ENCODE measurements around the gene CIRBP.
"Not testable (repeated sequence)": the region's sequence is repeated elsewhere in the genome, so short reads cannot be mapped to it uniquely, and the experiment has no call there.

Gene CIRBP

DNA sequence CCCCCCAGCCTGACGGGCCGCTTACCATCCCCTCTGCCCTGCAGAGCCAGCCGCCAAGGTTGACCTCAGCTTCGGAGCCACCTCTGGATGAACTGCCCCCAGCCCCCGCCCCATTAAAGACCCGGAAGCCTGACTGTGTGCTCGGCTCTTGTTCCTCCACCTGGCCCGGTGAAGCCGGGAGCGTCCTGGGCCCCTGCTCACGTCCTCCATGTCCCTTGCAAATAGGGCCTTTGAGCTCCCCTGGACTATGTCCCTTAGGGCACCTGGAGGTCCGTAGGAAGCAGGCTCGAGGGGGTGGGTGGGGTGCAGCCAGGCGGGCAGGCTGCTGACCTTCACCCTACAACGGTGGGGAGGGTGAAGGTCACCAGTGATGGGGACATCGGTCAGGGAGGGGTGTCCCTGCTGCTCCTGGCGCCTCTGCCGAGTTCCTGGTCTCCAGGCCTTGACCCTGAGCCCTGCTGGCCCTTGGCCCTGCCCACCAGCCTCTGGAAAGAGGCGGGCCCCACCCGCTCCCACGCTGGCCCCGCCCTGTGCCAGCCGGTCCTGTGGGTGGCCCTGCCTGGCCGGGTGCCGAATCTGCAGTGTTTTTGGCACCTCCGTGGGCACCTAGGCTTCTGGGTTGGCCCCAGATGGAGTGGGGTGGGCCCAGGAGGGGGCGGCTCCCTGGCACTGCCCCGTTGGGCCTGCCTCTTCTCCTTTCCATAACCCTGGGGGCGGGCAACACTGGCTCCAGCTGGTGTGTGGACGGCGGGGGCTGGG, 24.3 kb upstream of the CIRBP start:
- DNase-seq: no peak

DNA sequence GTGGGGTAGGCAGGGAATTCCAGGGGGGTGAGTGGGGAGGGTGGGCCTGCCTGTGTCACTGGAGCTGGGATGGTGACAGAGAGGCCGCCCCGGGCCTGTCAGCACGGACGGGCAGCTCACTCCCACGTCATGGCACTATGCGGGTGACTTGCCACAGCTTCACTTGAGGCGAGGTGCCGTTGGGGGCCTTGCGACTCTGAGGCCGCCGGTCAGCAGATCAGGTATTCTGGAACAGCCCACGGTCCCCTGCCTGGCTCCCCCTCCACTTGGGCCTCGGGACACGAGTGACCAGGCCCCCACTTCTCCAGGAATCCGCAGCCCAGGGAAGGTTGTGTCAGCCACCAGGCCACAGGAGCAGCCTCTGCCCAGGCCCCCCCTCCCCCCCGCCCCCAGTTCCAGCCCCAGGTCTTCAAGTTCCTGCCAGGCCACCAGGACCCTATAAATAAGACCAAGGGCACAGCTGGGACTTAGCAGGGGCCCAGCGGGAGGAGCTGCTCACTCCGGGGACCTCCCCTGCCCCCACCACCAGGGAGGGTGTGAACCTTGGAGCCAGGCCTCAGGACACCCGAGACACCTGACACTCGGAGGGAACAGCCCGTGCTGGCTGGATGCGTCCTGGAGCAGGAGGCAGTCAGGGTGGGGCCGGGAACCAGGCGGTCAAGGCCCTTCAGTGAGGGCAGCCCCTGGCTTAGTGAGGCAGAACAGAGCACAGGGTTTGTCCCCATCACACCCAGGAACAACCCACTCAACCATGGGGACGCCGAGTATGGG, 23.5 kb upstream of the CIRBP start:
- no peak for DNase-seq

DNA sequence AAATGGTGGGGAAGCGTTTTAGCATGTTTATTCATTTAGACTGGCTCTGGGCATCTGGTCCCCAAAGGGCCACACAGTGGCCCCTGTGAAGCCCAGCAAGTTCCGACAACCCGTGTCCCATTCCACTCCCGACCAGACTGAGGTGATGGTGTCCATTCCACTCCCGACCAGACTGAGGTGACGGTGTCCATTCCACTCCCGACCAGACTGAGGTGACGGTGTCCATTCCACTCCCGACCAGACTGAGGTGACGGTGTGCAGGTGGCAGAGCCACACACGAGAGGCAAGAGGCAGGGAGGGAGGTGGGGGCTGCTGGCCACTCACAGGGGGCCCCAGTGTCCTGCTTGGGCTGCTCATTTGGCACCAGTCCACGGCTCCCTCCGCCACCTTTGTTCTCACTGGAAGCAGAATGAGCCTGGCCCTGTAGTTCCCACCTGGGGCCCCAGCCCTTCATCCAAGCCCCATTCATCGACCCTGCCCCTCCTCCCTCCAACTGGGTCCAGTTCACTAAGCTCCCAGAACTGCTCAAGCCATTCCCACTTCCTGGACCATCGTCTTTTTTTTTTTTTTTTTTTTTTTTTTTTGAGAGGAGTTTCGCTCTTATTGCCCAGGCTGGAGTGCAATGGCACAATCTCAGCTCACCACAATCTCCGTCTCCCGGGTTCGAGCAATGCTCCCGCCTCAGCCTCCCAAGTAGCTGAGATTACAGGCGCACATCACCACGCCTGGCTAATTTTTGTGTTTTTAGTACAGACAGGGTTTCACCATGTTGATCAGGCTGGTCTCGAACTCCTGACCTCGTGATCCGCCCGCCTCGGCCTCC, 22.7 kb upstream of the CIRBP start:
- DNase-seq: not testable (repeated sequence)

DNA sequence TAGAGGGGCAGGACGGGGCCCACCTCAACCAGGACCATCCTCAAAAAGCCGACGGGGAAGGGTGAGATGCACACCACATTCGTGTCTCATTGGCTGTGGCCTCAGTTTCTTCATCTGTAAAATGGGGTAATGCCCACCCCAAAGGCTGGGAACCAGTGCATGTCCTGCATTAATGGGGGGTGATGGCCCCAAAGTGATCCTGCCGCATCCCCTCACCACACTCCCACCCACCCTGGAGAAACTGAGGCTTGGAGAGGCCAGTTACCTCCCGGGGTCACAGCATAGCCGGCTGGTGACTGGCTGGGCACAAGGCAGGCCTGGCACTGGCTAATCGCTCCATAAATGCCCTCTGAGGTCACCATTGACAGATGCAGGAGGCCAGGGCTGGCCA, 21.4 kb upstream of the CIRBP start:
- DNase-seq: no peak

DNA sequence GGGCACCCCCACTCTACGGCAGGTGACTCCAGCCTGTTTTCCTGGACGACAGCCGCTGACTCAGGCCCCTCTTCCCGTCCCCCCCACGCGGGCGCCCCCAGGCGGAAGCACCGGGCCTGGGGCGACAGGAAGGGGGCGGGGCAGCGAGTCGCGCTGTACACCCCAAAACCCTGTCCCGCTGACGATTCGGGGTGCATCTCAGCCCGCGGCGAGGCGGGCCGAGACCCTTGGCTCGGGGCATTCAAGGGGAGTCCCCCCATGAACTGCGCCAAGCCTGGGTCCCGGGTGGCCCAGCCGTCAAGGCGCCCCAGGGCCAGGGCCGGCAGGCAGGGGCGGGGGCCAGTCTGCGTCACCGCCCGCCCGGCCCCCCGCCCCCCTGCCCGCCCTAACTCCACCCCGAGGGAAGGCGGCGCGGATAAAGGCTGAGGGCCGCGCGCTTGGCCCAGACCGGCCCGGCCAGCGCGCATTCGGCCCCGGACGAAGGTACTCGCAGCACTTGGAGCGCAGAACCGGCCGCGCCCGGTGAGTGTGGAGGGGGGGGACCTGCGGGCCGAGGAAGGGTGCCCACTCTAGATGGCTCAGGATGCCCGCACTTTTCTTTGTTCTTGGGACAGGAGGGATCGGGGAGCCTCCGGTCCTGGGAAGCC, 20.9 kb upstream of the CIRBP start, which contains the start of gene MIDN:
MIDN (plus strand) TSS at position 445 of the 647 bp plus-strand sequence. CDS start 1,714 bp downstream, outside the sequence.
- DNase-seq: peak; percentile 69

DNA sequence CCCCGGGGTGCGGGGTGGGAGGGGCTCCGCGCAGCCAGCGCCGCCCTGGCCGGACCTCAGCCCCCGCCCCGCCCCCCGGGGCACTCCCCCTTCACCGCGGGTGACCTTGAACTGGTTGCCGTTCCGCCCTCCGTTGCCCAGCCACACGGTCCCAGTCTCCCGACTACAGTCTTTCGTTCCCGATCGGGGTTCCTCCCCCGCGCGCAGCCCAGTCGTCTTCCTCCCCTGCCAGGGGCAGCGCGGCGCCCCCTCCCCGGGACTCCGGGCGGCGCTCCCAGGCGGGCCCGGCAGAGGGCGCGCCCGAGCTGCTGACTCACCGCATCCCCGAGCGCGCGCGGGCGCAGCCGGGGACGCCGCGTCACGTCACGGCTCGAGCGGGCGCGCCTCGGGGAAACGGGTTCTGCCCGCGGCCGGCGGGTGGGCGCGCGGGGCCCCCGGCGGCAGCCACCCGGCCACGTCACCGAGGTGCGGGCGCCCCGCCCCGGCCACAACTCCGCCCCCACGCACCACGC, 20.3 kb upstream of the CIRBP start:
- DNase-seq: peak; percentile 72

DNA sequence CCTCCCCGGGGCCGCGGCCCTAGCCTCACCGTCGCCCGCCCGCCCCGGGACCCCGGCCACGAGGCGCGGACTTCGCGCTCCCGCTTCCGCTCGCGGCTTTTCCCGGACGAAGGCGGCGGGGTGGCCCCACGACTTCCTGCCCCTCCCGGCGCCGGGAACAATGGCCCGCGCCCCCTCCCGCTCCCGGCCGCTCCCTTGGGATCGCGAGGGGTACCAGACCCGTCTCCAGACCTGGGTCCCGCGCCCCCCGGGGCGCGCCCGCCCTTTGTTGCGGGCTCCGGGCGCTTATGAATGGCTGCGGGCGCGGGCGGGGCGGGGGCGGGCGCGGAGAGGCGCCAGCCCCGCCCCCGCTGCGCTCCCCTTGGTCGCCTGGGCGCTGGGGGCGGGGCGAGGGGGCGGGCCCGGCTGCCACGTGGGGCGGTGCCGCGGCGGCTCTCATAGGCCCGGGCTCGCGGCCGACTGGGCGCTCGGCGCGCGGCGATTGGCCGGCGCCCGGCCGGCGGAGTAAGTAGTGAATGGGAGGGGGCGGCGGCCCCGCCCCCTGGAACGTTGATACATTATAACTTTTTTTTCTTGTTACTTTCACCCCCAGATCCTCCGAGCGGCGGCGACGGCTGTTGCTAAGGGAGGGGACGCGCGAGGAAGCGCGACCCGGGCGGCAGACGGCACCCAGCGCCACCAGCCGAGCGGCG, 19.7 kb upstream of the CIRBP start:
- DNase-seq: peak; percentile 94

DNA sequence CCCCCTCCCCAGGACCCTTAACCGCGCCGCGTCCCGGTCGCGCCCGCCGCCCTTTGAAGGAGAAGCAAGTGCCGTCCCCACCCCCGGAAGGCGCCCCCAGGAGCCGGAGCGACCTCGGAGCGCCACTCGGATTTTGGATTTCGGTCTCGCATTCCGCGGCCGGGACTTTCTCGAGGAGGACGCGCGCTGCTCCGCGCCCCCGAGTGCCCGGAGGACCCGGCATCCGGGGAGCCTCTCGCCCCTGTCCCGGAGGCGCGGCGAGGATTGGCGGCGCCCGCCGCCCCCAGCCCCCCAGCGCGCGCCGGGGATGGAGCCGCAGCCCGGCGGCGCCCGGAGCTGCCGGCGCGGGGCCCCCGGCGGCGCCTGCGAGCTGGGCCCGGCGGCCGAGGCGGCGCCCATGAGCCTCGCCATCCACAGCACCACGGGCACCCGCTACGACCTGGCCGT, 19.1 kb upstream of the CIRBP start:
- DNase-seq: no peak

DNA sequence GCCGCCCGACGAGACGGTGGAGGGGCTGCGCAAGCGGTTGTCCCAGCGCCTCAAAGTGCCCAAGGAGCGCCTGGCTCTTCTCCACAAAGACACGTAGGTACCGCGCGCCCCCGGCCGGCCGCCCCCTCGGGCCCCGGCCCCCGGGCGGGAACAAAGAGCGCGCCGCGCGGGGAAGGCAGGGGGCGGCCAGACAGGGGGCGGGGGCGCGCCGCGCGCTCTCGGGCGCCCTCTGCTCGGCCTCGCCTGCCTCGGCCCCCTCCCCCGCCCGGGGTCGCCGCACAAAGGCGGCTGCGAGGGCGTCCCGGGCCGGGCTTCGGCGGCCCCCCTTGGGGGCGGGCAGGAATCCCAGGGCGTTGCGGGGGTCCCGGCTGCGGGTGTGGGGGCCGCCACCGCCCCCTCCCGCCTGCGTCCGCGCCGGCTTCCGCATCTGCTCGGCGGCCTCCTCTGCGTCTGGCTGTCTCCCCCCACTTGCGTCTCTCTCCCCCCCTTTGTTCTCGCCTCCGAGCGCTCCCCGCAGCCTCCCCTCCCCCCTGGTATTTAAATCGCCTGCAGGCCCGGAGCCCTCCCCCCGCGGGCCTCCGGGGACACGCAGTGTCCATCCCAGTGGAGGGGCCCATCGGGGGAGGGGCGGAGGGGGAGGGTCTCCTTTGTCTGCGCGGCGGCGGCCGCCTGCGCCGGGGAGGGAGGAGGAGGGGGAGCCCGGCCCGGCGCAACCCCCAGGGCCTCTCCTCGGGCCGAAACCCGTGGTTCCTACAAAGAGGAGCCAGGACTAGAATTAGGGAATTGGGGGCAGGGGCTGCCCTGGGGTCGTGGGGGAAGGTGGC, 18.5 kb upstream of the CIRBP start:
- DNase-seq: peak; percentile 82

DNA sequence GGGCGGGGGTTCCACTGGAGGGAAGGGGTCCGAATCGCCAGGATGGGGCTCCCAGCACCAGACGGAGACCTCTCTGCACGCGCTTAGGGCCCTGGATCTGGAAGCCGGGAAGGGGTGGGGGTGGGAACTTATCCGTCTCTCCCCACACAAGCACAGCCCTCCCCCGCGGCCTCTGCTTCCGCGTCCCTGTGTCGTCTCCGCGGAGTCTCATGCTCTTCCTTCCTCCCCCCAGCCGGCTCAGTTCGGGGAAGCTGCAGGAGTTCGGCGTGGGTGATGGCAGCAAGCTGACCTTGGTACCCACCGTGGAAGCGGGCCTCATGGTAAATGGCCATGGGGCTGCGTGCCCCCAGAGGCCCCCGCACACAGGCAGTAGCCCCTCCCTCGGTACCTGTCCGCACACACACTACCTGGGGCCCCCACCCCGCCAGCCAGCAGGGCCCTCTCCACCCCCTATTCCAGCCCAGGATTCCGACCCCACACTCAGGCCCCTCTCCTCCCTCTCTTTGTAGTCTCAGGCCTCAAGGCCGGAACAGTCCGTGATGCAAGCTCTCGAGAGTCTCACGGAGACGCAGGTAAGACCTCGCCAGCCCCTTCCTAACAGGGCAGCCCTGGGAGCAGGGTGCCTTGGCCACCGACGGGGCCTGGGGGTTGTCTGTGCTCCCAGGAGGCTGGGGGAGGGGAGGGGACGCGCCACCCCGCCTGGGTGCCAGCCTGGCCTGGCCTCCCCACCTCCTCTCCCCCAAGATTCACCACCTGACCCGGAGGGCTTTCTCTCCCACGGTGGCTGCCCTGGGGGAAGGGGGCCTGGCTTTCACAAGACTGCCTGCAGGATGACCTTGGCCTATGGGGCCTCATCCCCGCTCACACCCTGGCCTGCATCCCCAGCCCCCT, 17.6 kb upstream of the CIRBP start:
- DNase-seq: peak; percentile 49

DNA sequence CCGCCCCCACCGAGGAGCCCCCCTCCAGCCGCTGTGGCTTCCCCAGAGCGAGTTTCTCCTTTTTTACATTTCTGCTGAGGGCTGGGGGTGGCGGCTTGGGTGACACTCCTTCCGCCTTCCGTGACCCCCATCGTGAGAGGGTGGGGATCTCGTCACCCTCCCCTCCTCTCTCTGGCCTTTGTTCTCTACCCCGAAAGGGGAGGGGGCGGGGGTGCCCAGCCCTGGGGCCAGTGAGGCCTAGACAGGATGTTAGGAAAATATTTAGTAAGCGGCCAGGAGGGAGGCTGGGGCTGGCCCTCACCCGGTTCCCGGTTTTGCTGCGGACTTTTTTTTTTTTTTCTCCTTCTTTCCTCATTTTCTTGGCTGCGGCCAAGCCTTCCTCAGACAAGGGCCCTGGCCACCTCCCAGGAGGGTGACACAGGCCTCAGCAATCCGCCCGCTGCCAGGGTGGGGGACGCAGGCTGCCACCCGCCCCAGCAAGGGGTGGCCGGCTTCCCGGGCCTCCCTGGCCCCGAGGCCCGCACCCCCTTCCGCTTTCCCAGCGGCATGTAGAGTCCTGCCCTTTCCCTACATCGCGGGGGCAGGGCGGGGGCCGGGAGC, 16.8 kb upstream of the CIRBP start:
- no peak for DNase-seq

DNA sequence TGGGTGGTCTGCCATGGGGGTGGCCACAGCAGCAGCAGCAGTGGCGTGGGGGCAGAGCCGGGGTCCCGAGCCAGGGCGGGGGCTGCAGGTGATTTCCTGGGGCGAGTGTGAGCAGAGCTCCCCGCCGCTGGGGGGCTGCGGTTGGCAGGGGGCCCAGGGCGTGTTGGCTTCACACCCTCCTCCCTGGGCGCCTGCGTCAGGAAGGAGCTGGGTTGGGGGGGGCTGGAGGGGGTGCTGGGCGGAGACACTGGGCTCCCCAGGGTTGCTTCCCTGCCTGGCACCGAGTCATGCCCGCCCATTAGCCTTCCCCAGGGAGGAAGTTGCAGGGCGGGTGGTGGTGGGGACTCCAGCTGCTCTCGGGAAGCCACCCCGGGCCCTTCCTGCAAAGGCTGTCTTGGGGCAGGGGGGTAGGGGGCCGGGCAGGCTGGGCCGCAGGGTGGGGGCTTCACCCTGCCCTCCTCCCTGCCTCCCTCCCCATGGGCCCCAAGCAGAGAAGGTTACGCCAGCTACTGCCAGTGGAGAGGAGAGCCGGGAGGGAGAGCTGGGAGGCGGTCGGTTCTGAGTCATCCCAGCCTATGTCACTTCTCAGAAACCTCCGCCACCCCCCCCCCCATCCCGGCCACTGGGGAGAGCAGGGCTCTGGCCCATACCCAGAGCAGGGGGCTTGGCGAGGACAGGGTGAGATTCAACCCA, 16.2 kb upstream of the CIRBP start:
- peak; percentile 94 for DNase-seq

DNA sequence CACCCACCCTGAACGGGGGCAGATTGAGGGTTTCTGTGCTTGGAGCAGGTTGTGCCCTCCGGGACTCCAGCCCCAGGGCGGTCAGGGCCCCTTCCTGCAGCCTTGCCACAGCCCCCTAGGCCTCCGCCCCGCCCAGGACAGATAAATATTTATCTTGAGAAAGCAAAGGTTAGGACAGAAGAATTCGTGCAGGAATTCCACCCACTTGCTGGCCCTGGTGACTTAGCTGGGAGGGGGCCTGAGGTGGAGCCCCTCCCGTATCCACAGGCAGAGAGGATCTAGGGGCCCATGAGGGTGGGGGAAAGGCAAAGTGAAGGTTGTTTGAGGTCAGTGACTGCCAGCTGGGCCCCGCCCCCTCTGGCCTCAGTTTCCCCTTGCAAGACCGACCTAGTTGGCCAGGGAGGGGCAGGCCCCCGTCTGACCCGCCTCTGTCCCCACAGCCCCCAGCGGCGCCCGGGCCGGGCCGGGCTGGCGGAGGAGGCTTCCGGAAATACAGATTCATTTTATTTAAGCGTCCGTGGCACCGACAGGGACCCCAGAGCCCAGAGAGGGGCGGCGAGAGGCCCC, 15.5 kb upstream of the CIRBP start:
- DNase-seq: no peak

DNA sequence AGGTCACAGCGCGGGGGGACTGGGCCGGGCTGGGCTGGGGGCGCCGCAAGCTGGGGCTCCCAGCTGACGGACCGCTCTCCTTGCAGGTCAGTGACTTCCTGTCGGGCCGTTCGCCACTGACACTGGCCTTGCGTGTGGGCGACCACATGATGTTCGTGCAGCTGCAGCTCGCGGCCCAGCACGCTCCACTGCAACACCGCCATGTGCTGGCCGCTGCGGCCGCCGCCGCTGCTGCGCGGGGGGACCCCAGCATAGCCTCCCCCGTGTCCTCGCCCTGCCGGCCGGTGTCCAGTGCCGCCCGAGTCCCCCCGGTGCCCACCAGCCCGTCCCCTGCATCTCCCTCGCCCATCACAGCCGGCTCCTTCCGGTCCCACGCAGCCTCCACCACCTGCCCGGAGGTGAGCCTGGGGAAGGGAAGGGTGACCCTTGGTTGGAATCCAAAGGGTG, 15.0 kb upstream of the CIRBP start:
- DNase-seq: no peak

DNA sequence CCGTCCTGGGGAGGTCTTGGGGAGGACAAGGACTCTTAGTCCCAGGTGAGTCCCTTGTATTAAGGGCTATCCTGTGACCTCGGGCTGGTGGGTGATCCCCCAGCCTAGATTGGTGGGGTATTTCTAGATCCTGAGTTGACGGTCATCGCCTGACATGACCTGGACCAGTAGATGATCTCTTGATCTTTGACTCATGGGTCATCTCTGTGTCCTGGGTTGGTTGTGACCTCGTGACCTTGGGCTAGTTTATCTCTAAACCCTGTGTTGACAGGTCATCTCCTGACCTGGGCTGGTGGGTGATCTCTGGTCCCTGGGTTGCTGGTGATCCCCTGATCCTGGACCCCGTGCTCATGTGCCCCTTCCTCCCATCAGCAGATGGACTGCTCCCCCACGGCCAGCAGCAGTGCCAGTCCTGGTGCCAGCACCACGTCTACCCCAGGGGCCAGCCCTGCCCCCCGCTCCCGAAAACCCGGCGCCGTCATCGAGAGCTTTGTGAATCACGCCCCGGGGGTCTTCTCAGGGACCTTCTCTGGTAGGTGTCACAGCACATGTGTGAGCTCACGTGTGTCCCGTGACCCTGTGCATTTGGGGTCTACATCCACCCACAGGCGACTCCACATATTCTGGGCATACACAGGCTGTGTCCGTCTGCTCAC, 14.5 kb upstream of the CIRBP start:
- no peak for DNase-seq

DNA sequence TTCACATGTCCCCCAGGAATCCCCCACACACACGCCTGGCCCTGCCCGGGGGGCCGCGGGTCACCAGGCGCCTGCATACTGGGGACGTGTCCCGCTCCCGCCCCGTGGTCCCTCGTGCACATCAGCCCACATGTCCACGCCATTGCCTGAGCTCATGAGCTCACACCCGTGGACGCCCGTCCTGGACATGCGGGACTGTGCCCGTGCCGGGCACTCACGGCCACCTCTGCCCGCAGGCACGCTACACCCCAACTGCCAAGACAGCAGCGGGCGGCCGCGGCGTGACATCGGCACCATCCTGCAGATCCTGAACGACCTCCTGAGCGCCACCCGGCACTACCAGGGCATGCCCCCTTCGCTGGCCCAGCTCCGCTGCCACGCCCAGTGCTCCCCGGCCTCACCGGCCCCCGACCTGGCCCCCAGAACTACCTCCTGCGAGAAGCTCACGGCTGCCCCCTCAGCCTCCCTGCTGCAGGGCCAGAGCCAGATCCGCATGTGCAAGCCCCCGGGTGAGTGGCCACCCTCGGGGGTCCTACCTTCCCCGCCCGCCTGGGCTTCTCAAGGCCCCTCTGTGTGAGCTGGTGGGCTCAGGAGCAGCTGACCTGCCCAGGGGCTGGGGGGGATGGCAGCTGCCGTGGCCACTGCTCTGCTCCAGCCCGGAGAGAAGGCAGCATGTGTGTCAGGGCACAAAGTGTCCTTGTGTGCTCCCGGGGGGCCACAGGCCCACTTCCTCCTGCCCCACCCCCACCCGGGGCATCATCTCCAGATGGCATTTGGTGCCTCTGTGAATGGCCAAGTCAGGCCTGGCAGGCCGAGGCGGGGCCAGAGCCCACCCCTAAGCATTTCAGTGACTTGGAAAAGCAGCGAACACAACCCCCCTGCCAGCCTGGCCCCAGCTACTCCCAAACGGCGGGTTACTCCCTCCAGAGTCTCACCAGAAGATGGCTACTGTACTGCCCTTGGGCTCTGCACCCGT, 13.7 kb upstream of the CIRBP start:
- DNase-seq: no peak
